ENCODE results near the gene PARP3. TPM values are rescaled to one million over a fixed set of nuclear protein-coding genes. Genes with fewer than 3 reads are reported as not detected.

Gene PARP3
- total RNA-seq, 2 experiments from 2014 or later: 13.2 to 13.9 TPM

GRCh38 chr3:51977446-51978142, 35.4 kb downstream of the PARP3 start:
- POLR2A ChIA-PET: interaction anchor here (0.6 to 3.9 kb wide), 3 partner anchors 17 to 35 kb away, joined by 3 to 16 read pairs (median 4); partner anchors contain the start of gene RPL29
- Mint-ChIP-seq H3K4me3 (no peak overlapping the region), H3K4me1 (peaks cover 51% of the 10 kb centered on the region), H3K27ac (peak overlapping the region; percentile 57), H3K9me3 (no peaks in the 10 kb centered on the region), H3K27me3 (no peaks in the 10 kb centered on the region), H3K36me3 (ENCODE audit: low read depth) (peaks cover 9% of the 10 kb centered on the region)
- peak; percentile 63 for DNase-seq
- CTCF ChIA-PET: interaction anchor here (1.2 kb wide), 1 partner anchor 36 kb away, joined by 3 read pairs; the partner anchor contains the start of gene RRP9

- POLR2A ChIA-PET: interaction anchor here (0.9 to 3.9 kb wide), 2 partner anchors 13 to 17 kb away, joined by 3 to 16 read pairs; partner anchors contain the start of gene RPL29
- H3K36me3 Mint-ChIP-seq (ENCODE audit: low read depth): peaks cover 12% of the 10 kb centered on the region
- DNase-seq: no peak
- no peak overlapping the region for H3K4me3 Mint-ChIP-seq
- CTCF ChIA-PET: no interaction called here
- no peaks in the 10 kb centered on the region for H3K27me3 Mint-ChIP-seq
- H3K4me1 Mint-ChIP-seq: peaks cover 54% of the 10 kb centered on the region
- no peak overlapping the region for H3K27ac Mint-ChIP-seq
- no peaks in the 10 kb centered on the region for H3K9me3 Mint-ChIP-seq
These were observed 36.0 kb downstream of the PARP3 start for GRCh38 chr3:51978143-51978502.

- Mint-ChIP-seq H3K4me1 (peaks cover 51% of the 10 kb centered on the region), H3K36me3 (ENCODE audit: low read depth) (peaks cover 8% of the 10 kb centered on the region), H3K9me3 (no peaks in the 10 kb centered on the region), H3K27me3 (no peaks in the 10 kb centered on the region), H3K27ac (no peak overlapping the region), H3K4me3 (no peak overlapping the region)
- POLR2A ChIA-PET: interaction anchor here (3.9 to 7.6 kb wide), 2 partner anchors 15 kb away, joined by 16 to 78 read pairs; partner anchors contain the start of gene RPL29
- no peak for DNase-seq
- CTCF ChIA-PET: no interaction called here
These were observed 38.1 kb downstream of the PARP3 start for GRCh38 chr3:51980253-51980652.

GRCh38 chr3:51982352-51982837, 40.2 kb downstream of the PARP3 start:
- H3K9me3 Mint-ChIP-seq: no peaks in the 10 kb centered on the region
- peaks cover 37% of the 10 kb centered on the region for H3K4me1 Mint-ChIP-seq
- H3K4me3 Mint-ChIP-seq: peak overlapping the region; percentile 97
- H3K36me3 Mint-ChIP-seq (ENCODE audit: low read depth): peaks cover 8% of the 10 kb centered on the region
- POLR2A ChIA-PET: interaction anchor here (0.7 to 7.6 kb wide), 14 partner anchors 8 to 1374 kb away, joined by 3 to 78 read pairs (median 5); partner anchors contain the start of genes ABHD14A, ABHD14B, DUSP7 and PARP3
- no peaks in the 10 kb centered on the region for H3K27me3 Mint-ChIP-seq
- peak; percentile 45 for DNase-seq
- CTCF ChIA-PET: interaction anchor here (0.9 to 4.5 kb wide), 16 partner anchors 9 to 481 kb away, joined by 3 to 43 read pairs (median 4); partner anchors contain the start of genes ABHD14A, ABHD14B, PARP3 and POC1A
- peak overlapping the region; percentile 89 for H3K27ac Mint-ChIP-seq

GRCh38 chr3:51982838-51983577, 40.8 kb downstream of the PARP3 start, which contains the start of gene ACY1:
Gene ACY1 (plus strand): TSS chr3:51983535. CDS start chr3:51984065, 530 bp downstream.
- DNase-seq: peak; percentile 79
- H3K27me3 Mint-ChIP-seq: no peaks in the 10 kb centered on the region
- ChIA-PET POLR2A (interaction anchor here (0.7 to 7.6 kb wide), 15 partner anchors 8 to 1375 kb away, joined by 3 to 78 read pairs (median 4); partner anchors contain the start of genes ABHD14A, ABHD14B, DUSP7 and PARP3), CTCF (interaction anchor here (0.9 to 4.5 kb wide), 12 partner anchors 8 to 481 kb away, joined by 3 to 43 read pairs (median 4); partner anchors contain the start of genes ABHD14A, ABHD14B, PARP3 and POC1A)
- peaks cover 31% of the 10 kb centered on the region for H3K4me1 Mint-ChIP-seq
- peaks cover 8% of the 10 kb centered on the region for H3K36me3 Mint-ChIP-seq (ENCODE audit: low read depth)
- H3K4me3 Mint-ChIP-seq: peak within 1 kb of the TSS; percentile 97
- peak within 1 kb of the TSS; percentile 92 for H3K27ac Mint-ChIP-seq
- no peaks in the 10 kb centered on the region for H3K9me3 Mint-ChIP-seq

GRCh38 chr3:51983578-51984268, 41.6 kb downstream of the PARP3 start:
- H3K4me3 Mint-ChIP-seq: peak overlapping the region; percentile 97
- H3K9me3 Mint-ChIP-seq: no peaks in the 10 kb centered on the region
- POLR2A ChIA-PET: interaction anchor here (1.0 to 7.6 kb wide), 11 partner anchors 9 to 296 kb away, joined by 3 to 78 read pairs (median 7); partner anchors contain the start of genes ABHD14A, ABHD14B, DUSP7 and PARP3
- DNase-seq: no peak
- peaks cover 8% of the 10 kb centered on the region for H3K36me3 Mint-ChIP-seq (ENCODE audit: low read depth)
- CTCF ChIA-PET: interaction anchor here (0.5 to 4.5 kb wide), 10 partner anchors 10 to 482 kb away, joined by 3 to 43 read pairs (median 4); partner anchors contain the start of genes ABHD14A, ABHD14B, PARP3 and RPL29
- H3K4me1 Mint-ChIP-seq: peaks cover 31% of the 10 kb centered on the region
- H3K27ac Mint-ChIP-seq: peak overlapping the region; percentile 92
- no peaks in the 10 kb centered on the region for H3K27me3 Mint-ChIP-seq

GRCh38 chr3:51984269-51984647, 42.1 kb downstream of the PARP3 start:
- POLR2A ChIA-PET: interaction anchor here (1.4 to 7.6 kb wide), 6 partner anchors 8 to 72 kb away, joined by 4 to 78 read pairs (median 26); partner anchors contain the start of genes ABHD14A, ABHD14B, DUSP7 and PARP3
- H3K4me1 Mint-ChIP-seq: peaks cover 30% of the 10 kb centered on the region
- peak overlapping the region; percentile 92 for H3K27ac Mint-ChIP-seq

GRCh38 chr3:51985063-51985462, 42.9 kb downstream of the PARP3 start:
- Mint-ChIP-seq H3K27ac (peak overlapping the region; percentile 64), H3K9me3 (no peaks in the 10 kb centered on the region), H3K36me3 (ENCODE audit: low read depth) (peaks cover 8% of the 10 kb centered on the region), H3K4me1 (peaks cover 30% of the 10 kb centered on the region), H3K4me3 (no peak overlapping the region), H3K27me3 (no peaks in the 10 kb centered on the region)
- ChIA-PET CTCF (interaction anchor here (1.0 to 4.5 kb wide), 4 partner anchors 11 to 138 kb away, joined by 3 to 43 read pairs (median 11); partner anchors contain the start of genes ABHD14A, ABHD14B, PARP3 and RRP9), POLR2A (interaction anchor here (2.7 to 7.6 kb wide), 4 partner anchors 7 to 43 kb away, joined by 15 to 78 read pairs (median 39); partner anchors contain the start of genes ABHD14A, ABHD14B, PARP3 and RPL29)
- DNase-seq: no peak

More at GRCh38 chr3:51984269-51984647, 42.1 kb downstream of the PARP3 start:
- DNase-seq: no peak
- no peaks in the 10 kb centered on the region for H3K27me3 Mint-ChIP-seq
- H3K9me3 Mint-ChIP-seq: no peaks in the 10 kb centered on the region
- H3K36me3 Mint-ChIP-seq (ENCODE audit: low read depth): peaks cover 8% of the 10 kb centered on the region
- H3K4me3 Mint-ChIP-seq: peak overlapping the region; percentile 44
- CTCF ChIA-PET: interaction anchor here (1.0 to 4.5 kb wide), 5 partner anchors 10 to 139 kb away, joined by 3 to 43 read pairs (median 5); partner anchors contain the start of genes ABHD14A, ABHD14B, PARP3 and RRP9

GRCh38 chr3:51986010-51986947, 44.1 kb downstream of the PARP3 start:
- Mint-ChIP-seq H3K4me3 (no peak overlapping the region), H3K36me3 (ENCODE audit: low read depth) (peaks cover 11% of the 10 kb centered on the region), H3K27me3 (no peaks in the 10 kb centered on the region), H3K27ac (no peak overlapping the region), H3K4me1 (peaks cover 29% of the 10 kb centered on the region), H3K9me3 (no peaks in the 10 kb centered on the region)
- POLR2A ChIA-PET: interaction anchor here (7.6 kb wide), 1 partner anchor 9 kb away, joined by 78 read pairs; the partner anchor contains the start of gene RPL29
- CTCF ChIA-PET: no interaction called here
- DNase-seq: no peak

- no peak overlapping the region for H3K27ac Mint-ChIP-seq
- H3K27me3 Mint-ChIP-seq: no peaks in the 10 kb centered on the region
- ChIA-PET CTCF (no interaction called here), POLR2A (interaction anchor here (7.6 kb wide), 1 partner anchor 8 kb away, joined by 78 read pairs; the partner anchor contains the start of gene RPL29)
- H3K9me3 Mint-ChIP-seq: no peaks in the 10 kb centered on the region
- H3K36me3 Mint-ChIP-seq (ENCODE audit: low read depth): peaks cover 15% of the 10 kb centered on the region
- no peak overlapping the region for H3K4me3 Mint-ChIP-seq
- H3K4me1 Mint-ChIP-seq: peaks cover 28% of the 10 kb centered on the region
- no peak for DNase-seq
These were observed 45.4 kb downstream of the PARP3 start for GRCh38 chr3:51987568-51987967.
